NB4 (cell line): ENCODE data around the gene MYLK4.

Experiments used
- DNase-seq: peaks from one replicate; pipeline ENCODE4 v3.0.0; 2010; ENCODE audit warnings: low read depth
- H3K4me3 ChIP-seq: one replicate; pipeline ENCODE4 v1.5.1; 2011; ENCODE audit warnings: mild to moderate bottlenecking, low read depth, low read length, moderate library complexity
- MAX ChIP-seq: IDR thresholded peaks from 2 replicates; pipeline ENCODE4 v1.6.1; 2011; ENCODE audit warnings: low read depth, low read length
- MYC ChIP-seq: IDR thresholded peaks from 2 replicates; pipeline ENCODE4 v1.6.1; 2011; ENCODE audit warnings: low read depth, low read length
- POLR2A ChIP-seq: IDR thresholded peaks from 2 replicates; pipeline ENCODE4 v1.6.1; 2011; ENCODE audit warnings: mild to moderate bottlenecking; ENCODE audit not compliant: insufficient read length; ENCODE audit errors: extremely low read depth
- TF ChIP-seq, protein P1 (sequence below): IDR thresholded peaks from one replicate; pipeline ENCODE4 v1.5.1; 2012; ENCODE audit warnings: low read depth, low read length

Gene MYLK4

GRCh38 chr6:2712102-2712501 lies 38.6 kb downstream of the MYLK4 start:
- DNase-seq: no peak
- no peak overlapping the region for H3K4me3 ChIP-seq
- TF ChIP-seq, protein P1, sequence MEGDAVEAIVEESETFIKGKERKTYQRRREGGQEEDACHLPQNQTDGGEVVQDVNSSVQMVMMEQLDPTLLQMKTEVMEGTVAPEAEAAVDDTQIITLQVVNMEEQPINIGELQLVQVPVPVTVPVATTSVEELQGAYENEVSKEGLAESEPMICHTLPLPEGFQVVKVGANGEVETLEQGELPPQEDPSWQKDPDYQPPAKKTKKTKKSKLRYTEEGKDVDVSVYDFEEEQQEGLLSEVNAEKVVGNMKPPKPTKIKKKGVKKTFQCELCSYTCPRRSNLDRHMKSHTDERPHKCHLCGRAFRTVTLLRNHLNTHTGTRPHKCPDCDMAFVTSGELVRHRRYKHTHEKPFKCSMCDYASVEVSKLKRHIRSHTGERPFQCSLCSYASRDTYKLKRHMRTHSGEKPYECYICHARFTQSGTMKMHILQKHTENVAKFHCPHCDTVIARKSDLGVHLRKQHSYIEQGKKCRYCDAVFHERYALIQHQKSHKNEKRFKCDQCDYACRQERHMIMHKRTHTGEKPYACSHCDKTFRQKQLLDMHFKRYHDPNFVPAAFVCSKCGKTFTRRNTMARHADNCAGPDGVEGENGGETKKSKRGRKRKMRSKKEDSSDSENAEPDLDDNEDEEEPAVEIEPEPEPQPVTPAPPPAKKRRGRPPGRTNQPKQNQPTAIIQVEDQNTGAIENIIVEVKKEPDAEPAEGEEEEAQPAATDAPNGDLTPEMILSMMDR: no peak
- TF ChIP-seq POLR2A (no peak), MAX (no peak), MYC (no peak)

- no peak for DNase-seq
- no peak for TF ChIP-seq POLR2A
- TF ChIP-seq, protein P1: no peak
- TF ChIP-seq MAX: no peak
- no peak for TF ChIP-seq MYC
- H3K4me3 ChIP-seq: no peak overlapping the region
Measured at GRCh38 chr6:2710412-2710811, 40.3 kb downstream of the MYLK4 start.

DNA sequence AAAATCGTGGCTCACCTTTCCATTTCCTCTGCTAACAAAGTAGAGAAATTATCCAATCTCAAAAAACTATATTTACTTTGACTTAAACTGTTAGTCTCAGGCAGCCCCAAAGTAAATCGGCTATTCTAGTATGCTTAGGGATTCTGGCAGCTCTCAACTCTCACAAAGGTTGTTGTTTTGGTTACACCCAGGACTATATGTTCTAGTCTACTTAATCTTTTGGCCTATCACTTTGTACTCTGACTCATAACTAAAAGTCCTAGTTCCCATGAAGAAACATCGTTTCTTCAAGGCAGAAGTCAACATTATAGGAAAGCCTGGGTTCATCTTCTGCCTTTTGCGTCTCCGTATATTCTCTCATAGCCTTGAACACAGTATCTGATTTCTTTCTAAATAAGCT lies 42.3 kb downstream of the MYLK4 start:
- TF ChIP-seq MYC (no peak), POLR2A (no peak), MAX (no peak)
- TF ChIP-seq, protein P1: no peak
- DNase-seq: no peak
- H3K4me3 ChIP-seq: no peak overlapping the region

DNA sequence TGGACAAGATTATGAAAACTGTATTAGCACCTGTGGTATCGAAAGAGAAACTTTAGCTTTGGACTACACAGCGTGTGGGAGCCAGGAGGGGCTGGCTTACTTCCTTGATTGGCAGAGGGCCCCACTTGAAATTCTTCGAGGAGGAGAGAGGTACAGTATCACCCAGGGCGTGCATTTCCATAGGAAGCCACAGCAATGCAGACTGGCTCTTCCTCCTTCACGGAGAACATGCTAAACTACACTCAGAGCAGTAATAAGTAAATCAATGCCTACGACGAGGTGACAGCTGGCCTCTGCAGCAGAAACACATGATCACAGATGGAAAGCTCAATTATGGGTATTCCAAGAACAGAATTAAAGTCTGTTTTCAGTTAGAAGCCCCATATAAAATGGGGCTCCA lies 44.2 kb downstream of the MYLK4 start:
- TF ChIP-seq, protein P1: no peak
- TF ChIP-seq POLR2A (no peak), MYC (no peak), MAX (no peak)
- no peak overlapping the region for H3K4me3 ChIP-seq
- no peak for DNase-seq

DNA sequence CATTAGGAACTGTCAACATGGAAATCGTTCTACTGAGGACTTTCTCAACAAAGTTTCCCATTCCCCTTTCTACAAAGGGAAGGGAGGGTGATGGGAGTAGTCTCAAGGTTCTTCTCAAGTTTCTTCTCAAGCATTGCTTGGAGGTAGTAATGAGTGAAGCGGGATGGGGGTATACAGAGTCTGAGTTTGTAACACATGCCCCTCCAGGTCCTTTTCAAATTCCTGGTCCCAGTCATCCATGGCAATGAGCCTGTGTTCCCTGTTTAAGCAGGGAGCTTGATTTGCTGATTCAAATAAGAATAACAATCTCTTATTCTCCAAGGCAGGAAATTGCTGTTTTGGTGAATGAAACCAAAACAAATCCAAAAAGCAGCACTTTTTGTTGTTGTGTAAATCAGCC lies 45.5 kb downstream of the MYLK4 start:
- H3K4me3 ChIP-seq: no peak overlapping the region
- no peak for DNase-seq
- TF ChIP-seq, protein P1: no peak
- TF ChIP-seq POLR2A (no peak), MAX (no peak), MYC (no peak)

DNA sequence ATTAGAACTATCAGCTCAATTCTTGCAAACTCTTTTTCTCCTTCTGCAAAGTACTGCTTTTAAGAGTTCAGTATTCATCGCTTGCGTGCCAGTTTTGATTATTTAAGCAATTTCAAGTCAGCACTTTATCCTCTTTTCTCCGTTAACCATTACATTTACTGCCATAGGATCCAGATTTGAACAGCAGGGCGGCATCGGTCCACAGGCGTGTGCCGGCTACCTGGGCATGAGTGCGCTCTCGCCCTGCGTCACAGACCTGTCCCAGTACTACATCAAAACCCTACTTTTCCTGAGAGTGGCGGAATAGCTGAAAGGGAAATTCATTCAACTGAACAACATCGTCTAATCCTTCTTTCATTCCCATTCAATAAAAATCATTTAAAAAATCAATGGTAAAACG lies 53.4 kb downstream of the MYLK4 start:
- no peak overlapping the region for H3K4me3 ChIP-seq
- TF ChIP-seq, protein P1: no peak
- TF ChIP-seq MYC (no peak), MAX (no peak), POLR2A (no peak)
- DNase-seq: no peak
